ENCODE data around the gene KCNG1.
"Not testable (repeated sequence)": the region's sequence is repeated elsewhere in the genome, so short reads cannot be mapped to it uniquely, and the experiment has no call there.

KCNG1 gene

GRCh38 chr20:51022803-51023616 lies at the start of gene KCNG1:
TSS of gene KCNG1 (minus strand) at chr20:51023107. CDS start at chr20:51010338, 12,769 bp downstream.
- DNase-seq (ENCODE audit: low read depth, low spot score): no peak

GRCh38 chr20:51070621-51071020 lies 47.7 kb upstream of the KCNG1 start:
- DNase-seq (ENCODE audit: low read depth, low spot score): no peak

GRCh38 chr20:51067792-51068191 lies 44.9 kb upstream of the KCNG1 start:
- no peak for DNase-seq (ENCODE audit: low read depth, low spot score)

GRCh38 chr20:51065615-51066014 lies 42.7 kb upstream of the KCNG1 start:
- no peak for DNase-seq (ENCODE audit: low read depth, low spot score)

GRCh38 chr20:51064137-51064536 lies 41.2 kb upstream of the KCNG1 start:
- DNase-seq (ENCODE audit: low read depth, low spot score): no peak

- no peak for DNase-seq (ENCODE audit: low read depth, low spot score)
Measured at GRCh38 chr20:51062065-51062464, 39.2 kb upstream of the KCNG1 start.

- DNase-seq (ENCODE audit: low read depth, low spot score): no peak
Measured at GRCh38 chr20:51061418-51062045, 38.6 kb upstream of the KCNG1 start.

- no peak for DNase-seq (ENCODE audit: low read depth, low spot score)
Measured at GRCh38 chr20:51060301-51060700, 37.4 kb upstream of the KCNG1 start.

GRCh38 chr20:51059862-51060261 lies 37.0 kb upstream of the KCNG1 start:
- no peak for DNase-seq (ENCODE audit: low read depth, low spot score)

GRCh38 chr20:51058017-51058416 lies 35.1 kb upstream of the KCNG1 start:
- no peak for DNase-seq (ENCODE audit: low read depth, low spot score)

GRCh38 chr20:51054233-51054632 lies 31.3 kb upstream of the KCNG1 start:
- no peak for DNase-seq (ENCODE audit: low read depth, low spot score)

- DNase-seq (ENCODE audit: low read depth, low spot score): no peak
Measured at GRCh38 chr20:51050531-51051075, 27.7 kb upstream of the KCNG1 start.

GRCh38 chr20:51046021-51046985 lies 23.4 kb upstream of the KCNG1 start:
- DNase-seq (ENCODE audit: low read depth, low spot score): no peak

GRCh38 chr20:51045492-51045891 lies 22.6 kb upstream of the KCNG1 start:
- DNase-seq (ENCODE audit: low read depth, low spot score): not testable (repeated sequence)

- DNase-seq (ENCODE audit: low read depth, low spot score): no peak
Measured at GRCh38 chr20:51044796-51045195, 21.9 kb upstream of the KCNG1 start.

GRCh38 chr20:51043811-51044210 lies 20.9 kb upstream of the KCNG1 start:
- no peak for DNase-seq (ENCODE audit: low read depth, low spot score)

- DNase-seq (ENCODE audit: low read depth, low spot score): no peak
Measured at GRCh38 chr20:51042657-51043247, 19.8 kb upstream of the KCNG1 start.

- no peak for DNase-seq (ENCODE audit: low read depth, low spot score)
Measured at GRCh38 chr20:51042064-51042463, 19.2 kb upstream of the KCNG1 start.

- DNase-seq (ENCODE audit: low read depth, low spot score): no peak
Measured at GRCh38 chr20:51037532-51038115, 14.7 kb upstream of the KCNG1 start.

- no peak for DNase-seq (ENCODE audit: low read depth, low spot score)
Measured at GRCh38 chr20:51036827-51037531, 14.1 kb upstream of the KCNG1 start.
